GM19193 (cell line): ENCODE results near the gene APOC3.

Experiments
- POLR2A ChIP-seq: IDR thresholded peaks from 4 replicates; pipeline ENCODE4 v1.6.1; 2011; ENCODE audit not compliant: insufficient read depth, insufficient read length; ENCODE audit errors: extremely low read depth

The APOC3 gene

GRCh38 chr11:116865696-116866095, 36.0 kb downstream of the APOC3 start:
- no peak for TF ChIP-seq POLR2A

GRCh38 chr11:116866804-116867455, 37.2 kb downstream of the APOC3 start:
- no peak for TF ChIP-seq POLR2A

GRCh38 chr11:116867619-116868018, 37.9 kb downstream of the APOC3 start:
- no peak for TF ChIP-seq POLR2A

GRCh38 chr11:116868066-116868465, 38.4 kb downstream of the APOC3 start:
- TF ChIP-seq POLR2A = no peak

- TF ChIP-seq POLR2A = no peak
Measured at GRCh38 chr11:116869610-116870009, 39.9 kb downstream of the APOC3 start.

GRCh38 chr11:116870054-116870453, 40.3 kb downstream of the APOC3 start:
- no peak for TF ChIP-seq POLR2A

GRCh38 chr11:116871248-116871647, 41.5 kb downstream of the APOC3 start:
- no peak for TF ChIP-seq POLR2A

GRCh38 chr11:116873381-116873780, 43.7 kb downstream of the APOC3 start:
- no peak for TF ChIP-seq POLR2A

- no peak for TF ChIP-seq POLR2A
Measured at GRCh38 chr11:116874251-116874650, 44.5 kb downstream of the APOC3 start.

GRCh38 chr11:116875194-116875593, 45.5 kb downstream of the APOC3 start:
- TF ChIP-seq POLR2A = no peak

- TF ChIP-seq POLR2A = no peak
Measured at GRCh38 chr11:116876656-116877055, 46.9 kb downstream of the APOC3 start.

- TF ChIP-seq POLR2A = no peak
Measured at GRCh38 chr11:116879800-116880625, 50.3 kb downstream of the APOC3 start.

GRCh38 chr11:116881143-116881542, 51.4 kb downstream of the APOC3 start:
- TF ChIP-seq POLR2A = no peak

GRCh38 chr11:116882386-116882785, 52.7 kb downstream of the APOC3 start:
- no peak for TF ChIP-seq POLR2A
